ENCODE results near the gene SPAG16.

Gene SPAG16

DNA sequence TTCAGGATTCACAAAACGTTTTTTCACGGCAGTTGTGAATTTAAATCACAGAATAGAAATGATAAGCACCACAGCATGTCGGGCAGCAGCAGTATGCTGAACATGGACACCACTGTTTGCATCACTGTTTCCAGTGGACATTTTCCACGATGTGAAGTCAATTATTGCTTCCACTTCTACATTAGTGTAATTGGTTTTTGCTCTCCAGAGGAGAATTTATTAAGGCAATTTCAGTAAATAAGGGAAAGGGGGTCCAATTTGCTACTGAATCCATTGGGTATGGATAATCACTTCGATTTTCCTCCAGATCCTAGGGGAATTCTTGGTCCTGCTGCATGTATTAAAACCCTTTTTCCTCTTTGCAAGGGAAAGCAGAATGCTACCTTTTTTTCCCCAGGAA lies 1096.4 kb downstream of the SPAG16 start:
- DNase-seq (ENCODE audit: low read depth) = no peak
- no peak overlapping the region for H3K4me3 ChIP-seq (ENCODE audit: low read depth, low read length)
- no peak for TF ChIP-seq MYC (IDR thresholded peaks at IDR 0.05; ENCODE audit: low read depth, low read length)
- TF ChIP-seq, protein P1, sequence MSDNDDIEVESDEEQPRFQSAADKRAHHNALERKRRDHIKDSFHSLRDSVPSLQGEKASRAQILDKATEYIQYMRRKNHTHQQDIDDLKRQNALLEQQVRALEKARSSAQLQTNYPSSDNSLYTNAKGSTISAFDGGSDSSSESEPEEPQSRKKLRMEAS (IDR thresholded peaks at IDR 0.05; ENCODE audit: low read depth, low read length) = no peak
- no peak for TF ChIP-seq CTCF (IDR thresholded peaks at IDR 0.05; ENCODE audit: low read depth, low read length)
- TF ChIP-seq POLR2A (IDR thresholded peaks at IDR 0.05; ENCODE audit: extremely low read depth, insufficient read length) = no peak

GRCh38 chr2:214382229-214382628 lies 1098.0 kb downstream of the SPAG16 start:
- no peak for DNase-seq (ENCODE audit: low read depth)
- H3K4me3 ChIP-seq (ENCODE audit: low read depth, low read length) = no peak overlapping the region
- TF ChIP-seq POLR2A (IDR thresholded peaks at IDR 0.05; ENCODE audit: extremely low read depth, insufficient read length) = no peak
- TF ChIP-seq CTCF (IDR thresholded peaks at IDR 0.05; ENCODE audit: low read depth, low read length) = no peak
- TF ChIP-seq, protein P1 (IDR thresholded peaks at IDR 0.05; ENCODE audit: low read depth, low read length) = no peak
- TF ChIP-seq MYC (IDR thresholded peaks at IDR 0.05; ENCODE audit: low read depth, low read length) = no peak

- TF ChIP-seq CTCF (IDR thresholded peaks at IDR 0.05; ENCODE audit: low read depth, low read length) (no peak), POLR2A (IDR thresholded peaks at IDR 0.05; ENCODE audit: extremely low read depth, insufficient read length) (no peak), MYC (IDR thresholded peaks at IDR 0.05; ENCODE audit: low read depth, low read length) (no peak)
- TF ChIP-seq, protein P1 (IDR thresholded peaks at IDR 0.05; ENCODE audit: low read depth, low read length) = no peak
- DNase-seq (ENCODE audit: low read depth) = no peak
Measured at GRCh38 chr2:214386720-214387119, 1102.5 kb downstream of the SPAG16 start.

DNA sequence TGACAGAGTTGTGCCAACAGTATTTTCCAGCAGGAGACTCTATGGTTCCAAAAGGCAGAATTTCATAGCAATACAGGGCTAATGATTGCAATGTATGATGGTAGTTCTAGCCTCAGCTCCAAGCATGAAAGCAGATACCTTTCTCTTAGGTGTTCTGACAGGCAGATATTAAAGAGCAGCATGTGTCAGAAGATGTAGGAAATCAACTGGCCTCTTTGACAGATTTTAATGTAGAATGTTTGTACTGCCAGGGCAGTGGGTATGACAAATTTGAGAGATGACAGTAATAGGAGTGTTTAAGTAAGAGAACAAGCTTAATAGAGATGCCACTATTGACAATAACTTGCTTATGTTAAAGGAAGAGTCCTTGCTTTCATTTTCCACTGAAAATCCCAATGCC lies 1105.1 kb downstream of the SPAG16 start:
- TF ChIP-seq MYC (IDR thresholded peaks at IDR 0.05; ENCODE audit: low read depth, low read length) (no peak), POLR2A (IDR thresholded peaks at IDR 0.05; ENCODE audit: extremely low read depth, insufficient read length) (no peak), CTCF (IDR thresholded peaks at IDR 0.05; ENCODE audit: low read depth, low read length) (no peak)
- TF ChIP-seq, protein P1 (IDR thresholded peaks at IDR 0.05; ENCODE audit: low read depth, low read length) = no peak
- DNase-seq (ENCODE audit: low read depth) = no peak
- no peak overlapping the region for H3K4me3 ChIP-seq (ENCODE audit: low read depth, low read length)

More at GRCh38 chr2:214386720-214387119, 1102.5 kb downstream of the SPAG16 start:
- no peak overlapping the region for H3K4me3 ChIP-seq (ENCODE audit: low read depth, low read length)

- no peak for TF ChIP-seq CTCF (IDR thresholded peaks at IDR 0.05; ENCODE audit: low read depth, low read length)
- TF ChIP-seq, protein P1 (IDR thresholded peaks at IDR 0.05; ENCODE audit: low read depth, low read length) = no peak
- no peak for TF ChIP-seq MYC (IDR thresholded peaks at IDR 0.05; ENCODE audit: low read depth, low read length)
- no peak for TF ChIP-seq POLR2A (IDR thresholded peaks at IDR 0.05; ENCODE audit: extremely low read depth, insufficient read length)
- DNase-seq (ENCODE audit: low read depth) = no peak
- no peak overlapping the region for H3K4me3 ChIP-seq (ENCODE audit: low read depth, low read length)
Measured at GRCh38 chr2:214393796-214394195, 1109.5 kb downstream of the SPAG16 start.

DNA sequence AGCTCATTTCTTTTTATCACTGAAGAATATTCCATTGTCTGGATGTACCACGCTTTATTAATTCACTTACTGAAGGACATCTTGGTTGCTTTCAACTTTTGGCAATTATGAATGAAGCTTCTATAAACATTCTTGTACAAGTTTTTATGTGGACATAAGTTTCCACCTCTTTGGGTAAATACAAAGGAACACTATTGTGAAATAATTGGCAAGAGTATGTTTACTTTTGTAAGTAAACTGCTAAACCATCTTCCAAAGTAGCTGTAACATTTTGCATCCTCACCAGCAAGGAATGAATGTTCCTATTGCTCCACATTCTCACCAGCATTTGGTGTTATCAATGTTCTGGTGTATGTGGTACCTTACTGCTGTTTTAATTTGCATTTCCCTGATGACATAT lies 1110.8 kb downstream of the SPAG16 start:
- H3K4me3 ChIP-seq (ENCODE audit: low read depth, low read length) = no peak overlapping the region
- TF ChIP-seq MYC (IDR thresholded peaks at IDR 0.05; ENCODE audit: low read depth, low read length) (no peak), CTCF (IDR thresholded peaks at IDR 0.05; ENCODE audit: low read depth, low read length) (no peak), POLR2A (IDR thresholded peaks at IDR 0.05; ENCODE audit: extremely low read depth, insufficient read length) (no peak)
- TF ChIP-seq, protein P1 (IDR thresholded peaks at IDR 0.05; ENCODE audit: low read depth, low read length) = no peak
- DNase-seq (ENCODE audit: low read depth) = no peak

Data from NB4 (cell line).